ENCODE data around the gene TRIM9.

Gene TRIM9

GRCh38 chr14:51118993-51119392 lies 24.1 kb upstream of the TRIM9 start:
- ATAC-seq, result no peak
- TF ChIP-seq SNAI2 (CRISPR knock-in tag; IDR thresholded peaks at IDR 0.05), result no peak
- no peak for TF ChIP-seq TCF4 (CRISPR knock-in tag; IDR thresholded peaks at IDR 0.05; ENCODE audit: borderline replicate concordance)
- no peak for TF ChIP-seq POU6F1 (CRISPR knock-in tag; IDR thresholded peaks at IDR 0.05; ENCODE audit: borderline replicate concordance, low read depth)
- no peak for TF ChIP-seq GLIS3 (CRISPR knock-in tag; IDR thresholded peaks at IDR 0.05)
- TF ChIP-seq RARB (CRISPR knock-in tag; IDR thresholded peaks at IDR 0.05), result no peak
- TF ChIP-seq ZNF565 (CRISPR knock-in tag; conservative IDR thresholded peaks at IDR 0.05; ENCODE audit: low read depth), result no peak
- TF ChIP-seq ZNF70 (CRISPR knock-in tag; IDR thresholded peaks at IDR 0.05), result no peak
- TF ChIP-seq PATZ1 (CRISPR knock-in tag; IDR thresholded peaks at IDR 0.05; ENCODE audit: borderline replicate concordance), result no peak
- TF ChIP-seq CSDC2 (CRISPR knock-in tag; IDR thresholded peaks at IDR 0.05), result no peak
- no peak for TF ChIP-seq PPARA (CRISPR knock-in tag; IDR thresholded peaks at IDR 0.05; ENCODE audit: borderline replicate concordance)
- TF ChIP-seq ZNF8 (CRISPR knock-in tag; IDR thresholded peaks at IDR 0.05), result no peak

DNA sequence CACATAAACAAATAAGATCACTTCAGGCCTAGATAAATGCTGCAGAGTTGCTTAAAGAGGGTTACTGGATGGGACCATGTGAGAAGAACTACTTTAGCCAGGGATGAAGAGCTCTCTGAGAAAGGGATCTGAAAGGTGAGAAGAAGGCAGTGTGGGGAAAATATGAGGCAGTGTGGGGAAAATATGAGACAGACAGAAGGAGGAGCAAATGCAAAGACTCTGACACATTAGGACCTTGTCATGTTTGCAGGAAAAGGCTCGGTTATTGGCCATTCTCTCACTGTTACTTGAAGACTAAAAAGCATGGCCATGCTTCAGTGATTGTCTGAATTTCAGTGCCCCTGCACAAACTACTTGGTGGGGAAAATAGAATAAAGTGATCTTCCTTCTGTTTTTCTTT lies 22.7 kb upstream of the TRIM9 start:
- TF ChIP-seq TSHZ2 (CRISPR knock-in tag; IDR thresholded peaks at IDR 0.05) (no peak), ESRRG (CRISPR knock-in tag; IDR thresholded peaks at IDR 0.05) (no peak), ARNTL (CRISPR knock-in tag; IDR thresholded peaks at IDR 0.05; ENCODE audit: borderline replicate concordance, low read depth) (no peak), ZNF70 (CRISPR knock-in tag; IDR thresholded peaks at IDR 0.05) (no peak), SNAI2 (CRISPR knock-in tag; IDR thresholded peaks at IDR 0.05) (no peak), PPARA (CRISPR knock-in tag; IDR thresholded peaks at IDR 0.05; ENCODE audit: borderline replicate concordance) (no peak), RARB (CRISPR knock-in tag; IDR thresholded peaks at IDR 0.05) (no peak), GLIS3 (CRISPR knock-in tag; IDR thresholded peaks at IDR 0.05) (no peak), ZNF8 (CRISPR knock-in tag; IDR thresholded peaks at IDR 0.05) (no peak)
- ATAC-seq, result no peak

- TF ChIP-seq TCF4 (CRISPR knock-in tag; IDR thresholded peaks at IDR 0.05; ENCODE audit: borderline replicate concordance) (no peak), CSDC2 (CRISPR knock-in tag; IDR thresholded peaks at IDR 0.05) (no peak)
- no peak for ATAC-seq
These were observed 21.8 kb upstream of the TRIM9 start for GRCh38 chr14:51116682-51117081.

DNA sequence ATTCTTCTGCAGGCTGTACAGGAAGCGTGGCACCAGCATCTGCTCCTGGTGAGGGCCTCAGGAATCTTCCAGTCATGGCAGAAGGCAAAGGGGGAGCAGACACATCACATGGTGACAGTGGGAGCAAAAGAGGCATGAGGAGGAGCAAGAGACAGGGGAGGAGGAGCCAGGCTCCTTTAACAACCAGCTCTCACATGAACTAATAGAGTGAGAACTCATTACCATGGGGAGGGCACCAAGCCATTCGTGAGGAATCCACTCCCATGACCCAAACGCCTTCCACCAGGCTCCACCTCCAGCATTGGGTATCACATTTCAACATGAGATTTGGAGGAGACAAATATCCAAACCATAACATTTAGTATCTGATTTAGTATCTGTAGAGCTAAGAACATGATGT lies 14.7 kb upstream of the TRIM9 start:
- ATAC-seq, result no peak
- TF ChIP-seq SNAI2 (CRISPR knock-in tag; IDR thresholded peaks at IDR 0.05), result no peak
- TF ChIP-seq ISL1 (CRISPR knock-in tag; IDR thresholded peaks at IDR 0.05), result no peak
- no peak for TF ChIP-seq ZNF8 (CRISPR knock-in tag; IDR thresholded peaks at IDR 0.05)
- no peak for TF ChIP-seq PATZ1 (CRISPR knock-in tag; IDR thresholded peaks at IDR 0.05; ENCODE audit: borderline replicate concordance)
- no peak for TF ChIP-seq RARB (CRISPR knock-in tag; IDR thresholded peaks at IDR 0.05)
- TF ChIP-seq ZFP30 (CRISPR knock-in tag; IDR thresholded peaks at IDR 0.05), result no peak
- TF ChIP-seq, protein P1, sequence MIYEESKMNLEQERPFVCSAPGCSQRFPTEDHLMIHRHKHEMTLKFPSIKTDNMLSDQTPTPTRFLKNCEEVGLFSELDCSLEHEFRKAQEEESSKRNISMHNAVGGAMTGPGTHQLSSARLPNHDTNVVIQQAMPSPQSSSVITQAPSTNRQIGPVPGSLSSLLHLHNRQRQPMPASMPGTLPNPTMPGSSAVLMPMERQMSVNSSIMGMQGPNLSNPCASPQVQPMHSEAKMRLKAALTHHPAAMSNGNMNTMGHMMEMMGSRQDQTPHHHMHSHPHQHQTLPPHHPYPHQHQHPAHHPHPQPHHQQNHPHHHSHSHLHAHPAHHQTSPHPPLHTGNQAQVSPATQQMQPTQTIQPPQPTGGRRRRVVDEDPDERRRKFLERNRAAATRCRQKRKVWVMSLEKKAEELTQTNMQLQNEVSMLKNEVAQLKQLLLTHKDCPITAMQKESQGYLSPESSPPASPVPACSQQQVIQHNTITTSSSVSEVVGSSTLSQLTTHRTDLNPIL (CRISPR knock-in tag; IDR thresholded peaks at IDR 0.05; ENCODE audit: low read depth), result no peak
- no peak for TF ChIP-seq ZC3H10 (CRISPR knock-in tag; IDR thresholded peaks at IDR 0.05)
- no peak for TF ChIP-seq GLIS3 (CRISPR knock-in tag; IDR thresholded peaks at IDR 0.05)
- no peak for TF ChIP-seq ZFP3 (CRISPR knock-in tag; IDR thresholded peaks at IDR 0.05)
- no peak for TF ChIP-seq ZNF565 (CRISPR knock-in tag; conservative IDR thresholded peaks at IDR 0.05; ENCODE audit: low read depth)
- no peak for TF ChIP-seq BACH2 (CRISPR knock-in tag; IDR thresholded peaks at IDR 0.05; ENCODE audit: borderline replicate concordance)
- no peak for TF ChIP-seq TSHZ2 (CRISPR knock-in tag; IDR thresholded peaks at IDR 0.05)
- no peak for TF ChIP-seq CSRNP3 (CRISPR knock-in tag; IDR thresholded peaks at IDR 0.05)
- no peak for TF ChIP-seq OSR1 (CRISPR knock-in tag; IDR thresholded peaks at IDR 0.05)
- no peak for TF ChIP-seq ARNTL (CRISPR knock-in tag; IDR thresholded peaks at IDR 0.05; ENCODE audit: borderline replicate concordance, low read depth)
